Fibroblast of villous mesenchyme (primary cell): ENCODE results near the gene ROPN1L. TPM values are rescaled to one million over a fixed set of nuclear protein-coding genes. Genes with fewer than 3 reads are reported as not detected.

Source experiments
- DNase-seq: peaks from one replicate; pipeline ENCODE4 v3.0.0-alpha.2; 2010; ENCODE audit warnings: low read depth
- H3K4me3 ChIP-seq: 2 replicates; pipeline ENCODE4 v1.5.1; 2011; ENCODE audit warnings: low read depth, mild to moderate bottlenecking, low read length
- total RNA-seq: library from RNA; depleted of rRNA; stranded (reverse); fragments of >200 nt; gene quantifications from 2 replicates; pipeline ENCODE4 v1.2.3, GENCODE V29; 2012
- TF ChIP-seq, protein P1 (sequence below): IDR thresholded peaks from 2 replicates; pipeline ENCODE4 v1.5.1; 2012; ENCODE audit warnings: low read depth, mild to moderate bottlenecking, low read length; ENCODE audit not compliant: insufficient read depth

Gene ROPN1L
- total RNA-seq, 1 donor = 0.43 TPM

DNA sequence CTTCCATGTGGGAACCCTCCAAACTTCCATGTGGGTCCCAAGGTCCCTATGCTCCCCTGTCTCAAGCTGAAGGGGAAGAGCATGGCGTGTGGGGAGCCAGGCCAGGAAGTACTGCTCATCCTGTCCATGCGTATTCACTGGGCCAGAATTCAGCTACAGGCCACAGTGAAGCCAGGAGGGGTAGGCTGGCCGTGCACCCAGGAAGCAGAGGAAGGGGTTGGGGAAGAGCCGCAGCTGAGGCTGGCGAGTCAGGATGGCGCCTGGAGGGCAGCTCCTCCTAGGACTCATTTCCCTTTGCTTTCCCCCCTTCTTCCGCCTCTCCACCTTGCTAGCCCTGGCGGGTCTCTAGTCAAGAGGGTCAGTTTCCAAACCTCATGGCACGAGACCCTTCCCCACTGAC, 57.4 kb downstream of the ROPN1L start:
- no peak overlapping the region for H3K4me3 ChIP-seq
- TF ChIP-seq, protein P1, sequence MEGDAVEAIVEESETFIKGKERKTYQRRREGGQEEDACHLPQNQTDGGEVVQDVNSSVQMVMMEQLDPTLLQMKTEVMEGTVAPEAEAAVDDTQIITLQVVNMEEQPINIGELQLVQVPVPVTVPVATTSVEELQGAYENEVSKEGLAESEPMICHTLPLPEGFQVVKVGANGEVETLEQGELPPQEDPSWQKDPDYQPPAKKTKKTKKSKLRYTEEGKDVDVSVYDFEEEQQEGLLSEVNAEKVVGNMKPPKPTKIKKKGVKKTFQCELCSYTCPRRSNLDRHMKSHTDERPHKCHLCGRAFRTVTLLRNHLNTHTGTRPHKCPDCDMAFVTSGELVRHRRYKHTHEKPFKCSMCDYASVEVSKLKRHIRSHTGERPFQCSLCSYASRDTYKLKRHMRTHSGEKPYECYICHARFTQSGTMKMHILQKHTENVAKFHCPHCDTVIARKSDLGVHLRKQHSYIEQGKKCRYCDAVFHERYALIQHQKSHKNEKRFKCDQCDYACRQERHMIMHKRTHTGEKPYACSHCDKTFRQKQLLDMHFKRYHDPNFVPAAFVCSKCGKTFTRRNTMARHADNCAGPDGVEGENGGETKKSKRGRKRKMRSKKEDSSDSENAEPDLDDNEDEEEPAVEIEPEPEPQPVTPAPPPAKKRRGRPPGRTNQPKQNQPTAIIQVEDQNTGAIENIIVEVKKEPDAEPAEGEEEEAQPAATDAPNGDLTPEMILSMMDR = no peak
- DNase-seq = no peak

GRCh38 chr5:10499776-10500175, 58.1 kb downstream of the ROPN1L start:
- no peak for DNase-seq
- no peak overlapping the region for H3K4me3 ChIP-seq
- TF ChIP-seq, protein P1 = no peak

GRCh38 chr5:10500669-10501068, 59.0 kb downstream of the ROPN1L start:
- TF ChIP-seq, protein P1 = no peak
- H3K4me3 ChIP-seq = no peak overlapping the region
- DNase-seq = no peak

DNA sequence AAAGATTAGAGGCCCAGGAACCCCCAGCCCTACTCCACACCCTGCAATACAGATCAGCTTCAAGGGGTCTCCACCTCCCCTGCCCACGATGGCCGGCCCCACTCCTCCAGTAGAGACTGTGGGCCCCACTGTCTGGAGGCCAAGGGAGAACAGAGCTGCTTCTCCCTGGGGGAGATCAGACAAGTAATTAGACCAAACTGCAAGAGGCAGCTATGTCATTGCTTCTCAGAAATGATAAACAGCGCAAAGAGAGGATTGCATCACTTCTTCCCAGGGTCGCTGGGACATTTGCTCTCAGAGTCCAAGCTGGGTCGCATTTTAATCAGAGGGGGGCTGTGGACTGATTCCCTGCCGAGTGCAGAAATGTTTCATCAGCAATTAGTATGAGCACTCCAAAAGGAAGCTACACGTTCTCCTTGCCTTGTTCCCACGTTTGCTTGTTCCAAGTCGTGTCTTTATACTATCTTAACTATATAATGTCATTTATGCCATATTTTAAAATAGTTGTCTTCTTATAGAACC, 59.9 kb downstream of the ROPN1L start:
- peak; percentile 43 for DNase-seq
- no peak overlapping the region for H3K4me3 ChIP-seq
- TF ChIP-seq, protein P1 = no peak

GRCh38 chr5:10502130-10502529, 60.5 kb downstream of the ROPN1L start:
- TF ChIP-seq, protein P1 = no peak
- H3K4me3 ChIP-seq = no peak overlapping the region
- DNase-seq = no peak

DNA sequence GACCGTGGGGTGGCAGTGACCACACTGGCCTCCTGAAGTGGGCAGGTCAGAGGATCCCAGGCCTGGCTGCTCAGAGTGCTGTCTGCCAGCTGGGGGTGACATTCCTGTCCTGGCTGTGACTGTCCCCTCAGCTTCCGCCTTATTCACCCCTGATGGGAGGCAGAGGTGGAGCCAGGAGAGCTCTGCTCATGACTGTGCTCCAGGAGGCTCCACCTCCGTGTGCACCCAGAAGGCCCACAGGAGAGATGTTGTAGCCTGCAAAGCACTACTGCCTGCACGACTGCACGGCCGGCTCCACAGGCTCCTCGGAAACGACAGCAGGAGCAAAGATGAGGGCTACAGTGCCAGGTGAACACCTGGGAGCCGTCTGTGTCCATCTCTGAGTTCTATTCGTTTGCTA, 60.9 kb downstream of the ROPN1L start:
- no peak for DNase-seq
- TF ChIP-seq, protein P1 = no peak
- no peak overlapping the region for H3K4me3 ChIP-seq

GRCh38 chr5:10503321-10503720, 61.6 kb downstream of the ROPN1L start:
- no peak for DNase-seq
- TF ChIP-seq, protein P1 = no peak
- H3K4me3 ChIP-seq = no peak overlapping the region
